GM04503 (cell line): ENCODE measurements around the gene NUP35.
A peak's percentile ranks its signal among the peaks of the same experiment; 100 is the strongest.

Experiments
- DNase-seq: peaks from one replicate; pipeline ENCODE4 v3.0.0-alpha.2; 2012; ENCODE audit warnings: low read depth

The NUP35 gene

GRCh38 chr2:183124222-183124956 lies at the start of gene NUP35:
TSS of gene NUP35 (plus strand) at chr2:183124443. CDS start at chr2:183124458, 15 bp downstream.
- peak; percentile 45 for DNase-seq

- DNase-seq = no peak
Measured at GRCh38 chr2:183078163-183078463, 46.1 kb upstream of the NUP35 start.

- DNase-seq = peak; percentile 59
Measured at GRCh38 chr2:183078464-183079138, 45.6 kb upstream of the NUP35 start, which contains the start of gene DUSP19. TSS of gene DUSP19 (plus strand) at chr2:183078747. CDS start at chr2:183078934, 187 bp downstream.

GRCh38 chr2:183079139-183079775 lies 45.0 kb upstream of the NUP35 start:
- DNase-seq = no peak

DNA sequence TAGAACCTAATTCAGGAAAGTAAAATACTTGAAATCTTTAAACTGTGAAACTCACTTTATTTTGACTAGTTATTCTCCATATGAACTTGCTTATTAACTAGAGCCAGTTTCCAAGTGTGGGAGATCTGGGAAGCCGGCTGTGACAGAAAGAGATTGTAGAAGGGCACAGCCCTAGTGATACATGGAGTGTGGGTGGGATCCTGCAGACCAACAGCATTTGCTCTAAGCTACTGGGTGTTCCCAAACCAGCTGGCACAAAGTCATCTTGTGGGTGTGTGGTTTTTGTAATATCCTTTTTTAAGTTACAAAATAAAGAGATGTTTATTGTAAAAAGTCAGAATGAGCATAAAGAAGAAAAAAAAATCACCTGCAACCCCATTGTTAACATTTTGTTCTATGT lies 42.3 kb upstream of the NUP35 start:
- DNase-seq = no peak

GRCh38 chr2:183088061-183088460 lies 36.2 kb upstream of the NUP35 start:
- DNase-seq = no peak

DNA sequence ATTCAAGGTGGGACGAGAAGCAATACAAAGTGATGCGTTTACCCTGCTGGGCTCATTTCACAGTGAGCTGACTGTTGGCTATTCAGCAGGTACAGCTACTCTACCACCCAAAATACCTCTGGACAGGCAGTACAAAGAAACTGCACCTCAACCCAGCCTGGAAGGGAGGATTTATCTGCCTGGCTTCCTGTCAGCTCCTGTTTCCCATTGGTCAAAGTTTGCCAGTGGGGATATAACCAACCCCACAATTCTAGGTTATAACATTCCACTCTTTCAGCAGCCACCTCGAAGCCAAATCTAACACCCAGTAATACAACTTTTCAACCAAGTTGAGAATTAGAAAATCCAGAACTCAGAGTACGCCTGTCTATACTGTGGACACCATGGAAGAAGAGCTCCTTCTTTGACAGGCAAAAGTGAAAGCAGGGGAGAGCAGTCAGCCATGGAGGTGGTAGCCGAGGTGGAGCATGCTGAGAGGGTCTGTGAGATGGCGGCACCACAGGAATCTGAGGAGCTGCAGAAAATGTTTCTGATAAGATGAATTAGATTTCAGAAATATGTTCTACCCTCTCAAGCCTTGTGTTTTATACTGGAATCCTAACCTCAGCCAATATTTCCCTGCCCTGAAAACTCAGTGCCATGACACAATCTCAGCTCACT lies 34.9 kb upstream of the NUP35 start:
- DNase-seq = no peak

- DNase-seq = no peak
Measured at GRCh38 chr2:183091318-183091953, 32.8 kb upstream of the NUP35 start.

- no peak for DNase-seq
Measured at GRCh38 chr2:183091954-183092345, 32.3 kb upstream of the NUP35 start.

GRCh38 chr2:183093857-183094657 lies 30.2 kb upstream of the NUP35 start:
- DNase-seq = no peak

DNA sequence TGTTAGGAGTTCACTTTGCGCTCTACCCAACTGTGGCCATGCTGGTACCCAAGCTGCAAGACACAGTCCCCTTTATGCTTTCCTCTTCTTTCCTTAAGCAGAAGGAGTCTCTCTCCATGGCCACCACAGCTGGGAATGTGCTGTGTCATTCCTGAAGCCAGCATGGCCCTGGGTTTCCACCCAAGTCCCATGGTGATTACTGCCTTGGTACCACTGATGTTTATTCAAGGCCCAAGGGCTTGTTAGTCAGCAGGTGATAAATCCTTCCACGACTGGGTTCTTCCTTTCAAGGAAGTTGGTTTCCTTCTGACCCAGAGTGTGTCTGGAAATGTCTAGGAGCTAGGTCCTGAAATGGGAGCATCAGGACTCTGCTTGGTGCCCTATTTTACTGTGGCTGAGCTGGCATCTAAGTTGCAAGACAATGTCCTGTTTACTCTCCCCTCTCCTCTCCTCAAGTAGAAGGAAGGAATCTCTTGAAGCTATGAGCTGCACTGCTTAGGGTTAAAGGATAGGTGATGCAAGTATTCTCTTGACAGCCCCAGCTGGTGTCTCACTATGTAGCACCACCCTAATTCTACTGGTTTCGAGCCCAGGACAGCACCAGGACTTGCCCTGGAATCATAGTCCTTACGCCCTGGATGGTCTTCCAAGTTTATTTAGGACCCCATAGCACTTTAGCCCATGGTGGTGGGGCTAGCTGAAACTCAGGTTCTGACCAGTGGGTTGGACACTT lies 18.7 kb upstream of the NUP35 start:
- DNase-seq = no peak

- DNase-seq = no peak
Measured at GRCh38 chr2:183112577-183112976, 11.7 kb upstream of the NUP35 start.

- no peak for DNase-seq
Measured at GRCh38 chr2:183113630-183114029, 10.6 kb upstream of the NUP35 start.

GRCh38 chr2:183117226-183117625 lies 7.0 kb upstream of the NUP35 start:
- no peak for DNase-seq

- no peak for DNase-seq
Measured at GRCh38 chr2:183123117-183123958, 905 bp upstream of the NUP35 start.

DNA sequence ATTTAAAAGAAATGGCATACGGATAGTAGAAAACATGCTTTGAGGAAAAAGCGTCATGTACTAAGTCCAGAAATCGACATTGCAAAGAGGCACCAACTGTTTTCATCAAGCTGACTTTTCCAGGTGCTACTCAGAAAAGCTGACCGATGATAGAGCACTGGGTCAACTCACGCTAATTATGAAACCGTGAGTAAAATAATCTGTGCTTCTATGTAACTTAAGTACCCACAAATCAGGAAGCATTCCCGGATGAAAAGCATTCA lies 353 bp upstream of the NUP35 start:
- DNase-seq = no peak

DNA sequence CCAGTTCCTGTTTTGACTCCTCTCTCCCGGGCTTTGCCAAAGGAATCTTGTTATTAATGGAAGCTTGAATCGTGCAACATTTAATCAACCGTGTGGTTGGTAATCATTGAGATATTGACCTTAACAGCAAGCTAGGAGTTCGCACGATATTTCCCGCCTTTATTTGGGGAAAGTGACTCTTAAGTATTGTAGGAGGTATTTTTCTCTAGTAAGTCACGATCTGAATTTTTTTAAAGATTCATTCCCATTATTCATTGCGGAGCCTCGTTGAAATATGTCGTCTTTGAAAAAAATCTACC lies 663 bp downstream of the NUP35 start:
- no peak for DNase-seq

DNA sequence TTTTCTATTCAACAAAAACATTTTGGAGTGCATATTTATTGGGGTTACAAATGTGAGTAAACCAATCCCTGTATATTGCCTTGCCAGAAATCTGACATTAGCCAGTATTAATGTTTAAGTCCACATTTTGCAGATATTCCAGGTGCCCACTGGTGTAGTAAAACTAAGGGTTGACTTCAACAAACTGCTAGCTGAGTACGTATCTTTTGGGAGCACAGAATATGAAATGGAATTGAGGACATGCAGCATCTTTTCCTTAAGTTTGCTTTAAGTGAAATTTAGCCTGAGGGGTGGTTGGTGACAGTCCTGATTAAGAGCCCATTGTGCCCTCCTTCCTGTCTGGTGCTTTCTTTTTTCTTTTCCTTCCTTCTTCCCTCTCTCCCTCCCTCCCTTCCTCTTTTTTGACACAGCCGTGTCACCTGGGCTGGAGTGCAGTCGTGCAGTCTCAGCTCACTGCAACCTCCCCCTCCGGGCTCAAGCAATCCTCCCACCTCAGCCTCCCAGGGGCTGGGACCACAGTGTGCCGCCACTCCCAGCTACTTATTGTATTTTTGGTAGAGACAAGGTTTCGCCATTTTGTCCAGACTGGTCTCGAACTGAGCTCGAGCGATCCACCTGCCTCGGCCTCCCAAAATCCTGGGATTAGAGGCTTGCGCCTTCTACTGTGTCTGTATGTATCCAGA lies 1.6 kb downstream of the NUP35 start:
- DNase-seq = no peak

DNA sequence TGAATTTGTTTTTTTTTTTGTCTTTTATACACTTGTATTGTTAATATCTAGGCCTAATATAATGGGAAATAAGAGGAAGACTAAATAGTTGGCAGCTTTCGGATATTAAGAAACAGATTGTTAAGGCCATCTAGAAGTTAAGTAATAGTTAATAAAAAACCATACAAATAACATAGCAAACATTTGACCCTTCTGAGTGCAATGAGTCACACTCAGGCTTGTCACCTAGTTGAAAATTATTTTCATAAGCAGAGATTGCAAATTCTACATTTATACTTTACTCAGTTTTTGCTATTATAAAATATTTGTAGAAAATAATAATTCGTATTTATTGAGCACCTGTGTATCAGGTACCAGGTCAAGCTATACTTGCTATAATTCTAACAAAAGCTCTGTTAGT lies 2.4 kb downstream of the NUP35 start:
- DNase-seq = no peak

GRCh38 chr2:183134016-183134415 lies 9.8 kb downstream of the NUP35 start:
- DNase-seq = no peak
